GM18861 (cell line): ENCODE data around the gene RABEP2.
"Not testable (repeated sequence)": the region's sequence is repeated elsewhere in the genome, so short reads cannot be mapped to it uniquely, and the experiment has no call there.

ENCODE experiments used
- ATAC-seq: cut with Tn5 transposase; IDR thresholded peaks from one replicate; pipeline ENCODE4 v1.9.1; 2021; ENCODE audit not compliant: unreplicated experiment

The RABEP2 gene

GRCh38 chr16:28904828-28905227, 20.2 kb downstream of the RABEP2 start:
- no peak for ATAC-seq

- ATAC-seq, result no peak
Measured at GRCh38 chr16:28904363-28904762, 20.7 kb downstream of the RABEP2 start.

- ATAC-seq, result no peak
Measured at GRCh38 chr16:28903344-28904042, 21.5 kb downstream of the RABEP2 start.

GRCh38 chr16:28902909-28903308, 22.1 kb downstream of the RABEP2 start:
- no peak for ATAC-seq

GRCh38 chr16:28901862-28902261, 23.2 kb downstream of the RABEP2 start:
- no peak for ATAC-seq

GRCh38 chr16:28900601-28901000, 24.4 kb downstream of the RABEP2 start:
- no peak for ATAC-seq

- ATAC-seq, result no peak
Measured at GRCh38 chr16:28899882-28900590, 25.0 kb downstream of the RABEP2 start.

- ATAC-seq, result no peak
Measured at GRCh38 chr16:28898942-28899341, 26.1 kb downstream of the RABEP2 start.

GRCh38 chr16:28898266-28898665, 26.8 kb downstream of the RABEP2 start:
- ATAC-seq, result no peak

GRCh38 chr16:28897826-28898225, 27.2 kb downstream of the RABEP2 start:
- ATAC-seq, result no peak

GRCh38 chr16:28895609-28896008, 29.4 kb downstream of the RABEP2 start:
- no peak for ATAC-seq

GRCh38 chr16:28893291-28893690, 31.7 kb downstream of the RABEP2 start:
- no peak for ATAC-seq

GRCh38 chr16:28891964-28892890, 32.8 kb downstream of the RABEP2 start:
- ATAC-seq, result no peak

- not testable (repeated sequence) for ATAC-seq
Measured at GRCh38 chr16:28890355-28890754, 34.7 kb downstream of the RABEP2 start.

GRCh38 chr16:28886945-28887344, 38.1 kb downstream of the RABEP2 start:
- ATAC-seq, result no peak

GRCh38 chr16:28884045-28884444, 41.0 kb downstream of the RABEP2 start:
- no peak for ATAC-seq

GRCh38 chr16:28883221-28883996, 41.6 kb downstream of the RABEP2 start:
- no peak for ATAC-seq

GRCh38 chr16:28882551-28883160, 42.4 kb downstream of the RABEP2 start:
- no peak for ATAC-seq

- ATAC-seq, result not testable (repeated sequence)
Measured at GRCh38 chr16:28881565-28881964, 43.5 kb downstream of the RABEP2 start.

GRCh38 chr16:28880955-28881354, 44.1 kb downstream of the RABEP2 start:
- ATAC-seq, result no peak
